Measurements from ENCODE around the gene MKNK1. TPM values are rescaled to one million over a fixed set of nuclear protein-coding genes. Genes with fewer than 3 reads are reported as not detected.

Gene MKNK1
- total and polyA plus RNA-seq, 4 donors, result 29.4 to 83.5 (median 62.8) TPM

DNA sequence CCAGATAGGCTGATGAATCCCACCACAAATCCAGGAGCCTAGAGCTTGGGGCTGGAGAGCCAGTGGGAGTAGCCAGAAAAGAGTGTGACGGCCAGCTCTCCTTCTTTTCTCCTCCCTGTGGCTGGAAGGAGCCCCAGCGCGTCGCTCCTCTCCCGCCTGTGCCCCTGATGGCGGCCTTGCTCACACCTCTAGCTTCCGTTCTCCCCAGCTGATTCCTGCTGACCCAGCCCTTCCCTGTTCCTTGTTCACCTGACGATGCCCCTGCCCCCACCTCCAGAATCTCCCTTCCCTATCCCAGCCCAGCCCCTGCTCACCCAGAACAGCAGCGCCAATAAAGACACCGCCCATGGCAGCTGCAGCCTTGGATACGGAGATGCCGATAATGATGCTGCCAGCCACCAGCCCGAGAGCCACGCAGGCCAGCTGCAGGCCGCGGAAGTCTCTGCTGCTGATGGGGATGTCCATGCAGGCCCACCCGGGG lies 53.3 kb downstream of the MKNK1 start:
- ATAC-seq (ENCODE audit: insufficient read depth, low FRiP score), result no peak
- 63% methylated on average over 17 of the region's 17 CpGs for WGBS, 2 donors
- Histone ChIP-seq H3K4me1 (ENCODE audit: control insufficient read depth in 5 of 5, insufficient read depth in 5 of 5, low read length in 5 of 5) (no peaks in the 10 kb centered on the region), H3K9ac (ENCODE audit: insufficient read depth in 1 of 2, low read length in 2 of 2) (no peak overlapping the region), H3K27ac (ENCODE audit: low read depth in 1 of 2, low read length in 1 of 2) (no peak overlapping the region), H3K27me3 (ENCODE audit: control insufficient read depth in 3 of 3, insufficient read depth in 3 of 3, low read length in 2 of 3) (peaks cover 0 to 3% (median 2%) of the 10 kb centered on the region in 3 donors), H3K36me3 (ENCODE audit: control insufficient read depth in 4 of 4, insufficient read depth in 4 of 4, low read length in 4 of 4) (no peaks in the 10 kb centered on the region), H3K4me3 (no peak overlapping the region), H3K9me3 (ENCODE audit: control insufficient read depth in 4 of 4, insufficient read depth in 3 of 4, low read length in 3 of 4) (peaks cover 0 to 2% (median 0%) of the 10 kb centered on the region in 4 donors)
- TF ChIP-seq, protein P1, sequence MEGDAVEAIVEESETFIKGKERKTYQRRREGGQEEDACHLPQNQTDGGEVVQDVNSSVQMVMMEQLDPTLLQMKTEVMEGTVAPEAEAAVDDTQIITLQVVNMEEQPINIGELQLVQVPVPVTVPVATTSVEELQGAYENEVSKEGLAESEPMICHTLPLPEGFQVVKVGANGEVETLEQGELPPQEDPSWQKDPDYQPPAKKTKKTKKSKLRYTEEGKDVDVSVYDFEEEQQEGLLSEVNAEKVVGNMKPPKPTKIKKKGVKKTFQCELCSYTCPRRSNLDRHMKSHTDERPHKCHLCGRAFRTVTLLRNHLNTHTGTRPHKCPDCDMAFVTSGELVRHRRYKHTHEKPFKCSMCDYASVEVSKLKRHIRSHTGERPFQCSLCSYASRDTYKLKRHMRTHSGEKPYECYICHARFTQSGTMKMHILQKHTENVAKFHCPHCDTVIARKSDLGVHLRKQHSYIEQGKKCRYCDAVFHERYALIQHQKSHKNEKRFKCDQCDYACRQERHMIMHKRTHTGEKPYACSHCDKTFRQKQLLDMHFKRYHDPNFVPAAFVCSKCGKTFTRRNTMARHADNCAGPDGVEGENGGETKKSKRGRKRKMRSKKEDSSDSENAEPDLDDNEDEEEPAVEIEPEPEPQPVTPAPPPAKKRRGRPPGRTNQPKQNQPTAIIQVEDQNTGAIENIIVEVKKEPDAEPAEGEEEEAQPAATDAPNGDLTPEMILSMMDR (IDR thresholded peaks at IDR 0.05; ENCODE audit: control extremely low read depth, extremely low read depth), result no peak
- no peak for DNase-seq

GRCh38 chr1:46549697-46550681 lies 54.1 kb downstream of the MKNK1 start:
- Histone ChIP-seq H3K4me3 (no peak overlapping the region), H3K9ac (ENCODE audit: insufficient read depth in 1 of 2, low read length in 2 of 2) (no peak overlapping the region), H3K36me3 (ENCODE audit: control insufficient read depth in 4 of 4, insufficient read depth in 4 of 4, low read length in 4 of 4) (no peaks in the 10 kb centered on the region), H3K4me1 (ENCODE audit: control insufficient read depth in 5 of 5, insufficient read depth in 5 of 5, low read length in 5 of 5) (no peaks in the 10 kb centered on the region), H3K9me3 (ENCODE audit: control insufficient read depth in 4 of 4, insufficient read depth in 3 of 4, low read length in 3 of 4) (peaks cover 0 to 3% (median 0%) of the 10 kb centered on the region in 4 donors), H3K27me3 (ENCODE audit: control insufficient read depth in 3 of 3, insufficient read depth in 3 of 3, low read length in 2 of 3) (peaks cover 0 to 8% (median 7%) of the 10 kb centered on the region in 3 donors), H3K27ac (ENCODE audit: low read depth in 1 of 2, low read length in 1 of 2) (no peak overlapping the region)
- ATAC-seq (ENCODE audit: insufficient read depth, low FRiP score) (no peak), DNase-seq (peak; percentile 70 to 75 (median 72))
- WGBS, 2 donors, result 53 to 64% methylated on average over 20 of the region's 20 CpGs
- TF ChIP-seq, protein P1 (IDR thresholded peaks at IDR 0.05; ENCODE audit: control extremely low read depth, extremely low read depth), result no peak

DNA sequence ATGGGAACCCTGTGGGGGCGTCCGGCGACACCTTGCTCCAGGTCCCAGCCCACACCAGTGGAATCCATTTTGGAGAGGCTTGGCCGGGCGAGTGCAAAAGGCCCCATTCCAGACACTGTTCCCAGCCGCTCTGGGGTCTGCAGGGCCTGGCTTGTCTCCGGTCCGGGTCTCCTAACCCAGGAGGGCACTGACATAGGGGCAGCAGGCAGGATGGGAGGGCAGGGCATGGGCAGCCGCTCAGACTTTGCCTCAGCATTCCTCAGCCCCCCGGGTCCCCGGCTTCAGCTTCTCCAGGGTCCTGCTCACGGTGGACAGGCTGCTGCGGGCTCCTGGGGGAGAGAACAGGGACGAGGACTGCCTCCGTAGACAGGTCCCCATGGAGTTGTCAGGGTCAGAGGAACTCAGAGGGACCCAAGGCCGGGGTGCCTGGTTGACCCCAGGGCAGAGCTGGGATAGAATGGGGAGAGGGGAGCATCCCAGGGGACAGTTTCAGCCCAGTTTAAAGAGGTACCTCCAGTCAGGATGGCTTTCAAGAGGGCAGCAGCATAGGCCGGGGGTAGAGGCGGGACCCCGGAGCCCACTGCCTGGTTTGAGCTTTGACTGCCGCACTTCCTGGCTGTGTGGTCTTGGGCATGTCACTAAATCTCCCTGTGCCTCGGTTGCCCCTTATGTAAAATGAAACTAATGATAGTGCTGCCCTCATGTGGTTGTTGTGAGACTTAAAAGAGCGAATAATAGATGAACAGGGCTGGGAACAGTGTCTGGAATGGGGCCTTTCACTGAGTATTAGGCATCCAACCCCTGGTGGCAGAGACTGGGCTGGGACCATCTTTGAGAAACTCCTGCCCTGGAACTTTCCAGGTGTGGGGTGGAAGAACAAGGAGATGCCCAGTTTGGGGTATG lies 56.3 kb downstream of the MKNK1 start:
- Histone ChIP-seq H3K27me3 (ENCODE audit: control insufficient read depth in 3 of 3, insufficient read depth in 3 of 3, low read length in 2 of 3) (peaks cover 0 to 28% (median 22%) of the 10 kb centered on the region in 3 donors), H3K36me3 (ENCODE audit: control insufficient read depth in 4 of 4, insufficient read depth in 4 of 4, low read length in 4 of 4) (no peaks in the 10 kb centered on the region), H3K9ac (ENCODE audit: insufficient read depth in 1 of 2, low read length in 2 of 2) (no peak overlapping the region), H3K4me3 (no peak overlapping the region), H3K27ac (ENCODE audit: low read depth in 1 of 2, low read length in 1 of 2) (no peak overlapping the region), H3K4me1 (ENCODE audit: control insufficient read depth in 5 of 5, insufficient read depth in 5 of 5, low read length in 5 of 5) (no peaks in the 10 kb centered on the region), H3K9me3 (ENCODE audit: control insufficient read depth in 4 of 4, insufficient read depth in 3 of 4, low read length in 3 of 4) (peaks cover 0 to 8% (median 0%) of the 10 kb centered on the region in 4 donors)
- TF ChIP-seq, protein P1 (IDR thresholded peaks at IDR 0.05; ENCODE audit: control extremely low read depth, extremely low read depth), result peak; percentile 1
- 77 to 81% methylated on average over 22 of the region's 22 CpGs for WGBS, 2 donors
- DNase-seq (peak in 2 of 3 donors; percentile 52 to 60), ATAC-seq (ENCODE audit: insufficient read depth, low FRiP score) (no peak)
